Fibroblast of villous mesenchyme (primary cell): Measurements from ENCODE around the gene TMEM14A. TPM values are rescaled to one million over a fixed set of nuclear protein-coding genes. Genes with fewer than 3 reads are reported as not detected.

Source experiments
- small RNA-seq: library from RNA; depleted of rRNA; stranded (forward); fragments of <200 nt; gene quantifications from one replicate; pipeline ENCODE3, GENCODE V24; 2012
- total RNA-seq: library from RNA; depleted of rRNA; stranded (reverse); fragments of >200 nt; gene quantifications from 2 replicates; pipeline ENCODE4 v1.2.3, GENCODE V29; 2012

The TMEM14A gene
- total RNA-seq, 1 donor, result 31.1 TPM

Small RNA genes lying within 50 kb of the gene (small RNA-seq; reads per million reads assigned to genes)
- not detected for gene AL109918.2

Other genes starting within 250 kb of the TMEM14A start
- 159 and 196 TPM in 2 replicates for gene TRAM2, start 94.1 kb upstream of the TMEM14A start, total RNA-seq
- not detected in 2 replicates for gene GSTA2, start 92.4 kb downstream of the TMEM14A start, total RNA-seq
- 0.32 TPM in 1 of 2 replicates, not detected in the other for gene GSTA1, start 132.7 kb downstream of the TMEM14A start, total RNA-seq
- gene GSTA5, start 169.7 kb downstream of the TMEM14A start, total RNA-seq, result not detected in 2 replicates
- gene GSTA3, start 238.6 kb downstream of the TMEM14A start, total RNA-seq, result not detected in 2 replicates